HepG2 (cell line): Measurements from ENCODE around the gene VSIG10L. TPM values are rescaled to one million over a fixed set of nuclear protein-coding genes. Genes with fewer than 3 reads are reported as not detected.

ENCODE experiments used
- ZBTB21 ChIP-seq: sonication (generic); formaldehyde crosslinking; IDR thresholded peaks from 2 replicates; pipeline ENCODE4 v1.4.0; 2020; ENCODE audit warnings: missing genetic modification reagents
- ZNF337 ChIP-seq: sonication (generic); formaldehyde crosslinking; IDR thresholded peaks from 2 replicates; pipeline ENCODE4 v1.5.1; 2020; ENCODE audit warnings: missing genetic modification reagents, low read depth, mild to moderate bottlenecking, borderline replicate concordance
- ZNF431 ChIP-seq: sonication (generic); formaldehyde crosslinking; IDR thresholded peaks from 2 replicates; pipeline ENCODE4 v1.9.0; 2022; ENCODE audit warnings: missing genetic modification reagents, low read depth, mild to moderate bottlenecking, borderline replicate concordance
- ZNF772 ChIP-seq: sonication (generic); formaldehyde crosslinking; IDR thresholded peaks from 2 replicates; pipeline ENCODE4 v1.5.0; 2020; ENCODE audit warnings: mild to moderate bottlenecking, missing genetic modification reagents
- polyA plus RNA-seq, 8 experiments: library from polyadenylated mRNA; depleted of rRNA in 3 of 8; stranded (reverse) in 7 of 8; unstranded in 1 of 8; fragments of >200 nt; fragmentation: Illumina TruSeq in 4 of 8; extraction: Trizol in 4 of 8; gene quantifications; 2 replicates each; pipeline versions ENCODE4 v1.2.1 to v1.2.3, GENCODE V29; 2011 to 2016; ENCODE audit warnings: low read depth in 4 of 8, missing spikeins in 1 of 8, mixed read lengths in 1 of 8; ENCODE audit not compliant: insufficient read depth in 1 of 8
- total RNA-seq, 5 experiments: library from RNA; depleted of rRNA; stranded (reverse); fragments of >200 nt; fragmentation: Illumina TruSeq; extraction: Trizol; gene quantifications; 2 replicates each; pipeline ENCODE4 v1.2.3, GENCODE V29; 2016; ENCODE audit warnings: low read depth in 1 of 5
- TF ChIP-seq, protein P1 (sequence below): sonication (generic); formaldehyde crosslinking; IDR thresholded peaks from 2 replicates; pipeline ENCODE4 v1.9.0; 2021; ENCODE audit warnings: mild to moderate bottlenecking, missing genetic modification reagents
- TF ChIP-seq, protein P2 (sequence below), 2 experiments: fragments of 450-650 bp in 1 of 2; sonication (generic) in 1 of 2; formaldehyde crosslinking in 1 of 2; IDR thresholded peaks; 2 replicates each; pipeline versions ENCODE4 v1.6.1 to v1.8.0; 2016 to 2022; ENCODE audit warnings: antibody characterized with exemption in 1 of 2, mild to moderate bottlenecking in 1 of 2, missing genetic modification reagents in 1 of 2
- TF ChIP-seq, protein P3 (sequence below): sonication (generic); formaldehyde crosslinking; IDR thresholded peaks from 2 replicates; pipeline ENCODE4 v1.4.0; 2020; ENCODE audit warnings: missing genetic modification reagents

VSIG10L gene
- total and polyA plus RNA-seq, 2 of the 13 experiments (the other 11 are each of a cell fraction or from before 2014, with no cell fraction given) = 2.7 to 8.5 TPM

DNA sequence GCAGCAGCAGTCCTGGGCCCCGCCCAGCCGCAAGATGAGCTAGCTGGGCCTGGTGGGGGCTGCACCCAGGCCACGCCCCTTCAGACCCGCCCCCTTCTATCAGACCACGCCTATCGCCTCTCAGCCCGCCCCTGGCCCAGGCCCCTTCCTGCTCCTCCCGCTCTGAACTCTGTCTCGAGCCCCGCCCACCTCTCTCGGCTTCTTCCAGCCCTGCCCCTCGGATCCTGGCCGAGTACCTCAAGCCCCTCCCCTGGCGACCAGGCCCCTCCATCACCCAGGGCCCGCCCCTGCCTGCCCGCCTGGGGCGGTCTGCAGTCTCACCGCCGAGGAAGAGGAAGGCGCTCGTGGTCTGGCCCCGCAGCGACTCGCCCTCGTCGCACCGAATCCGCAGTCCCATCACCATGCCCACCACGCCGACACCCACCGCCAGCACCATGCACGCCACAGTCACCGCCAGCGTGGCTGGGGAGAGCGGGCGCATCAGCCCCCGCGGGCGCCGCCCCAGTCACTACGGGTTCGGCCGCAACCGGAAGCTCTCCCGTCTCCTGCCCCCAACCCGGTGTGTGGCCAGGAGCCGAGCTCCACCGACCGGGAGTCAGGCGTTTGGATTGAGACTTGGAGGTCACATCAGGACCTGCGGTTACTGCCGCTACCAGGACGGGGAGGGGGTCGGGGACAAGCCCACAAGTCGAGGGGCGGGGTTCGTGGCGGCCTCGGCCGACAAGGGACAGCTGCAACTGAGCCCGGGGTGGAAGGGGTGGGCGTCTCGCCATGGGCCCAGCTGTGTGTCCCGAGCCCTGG is 25.8 kb upstream of the VSIG10L start (continued):
- TF ChIP-seq, protein P1, sequence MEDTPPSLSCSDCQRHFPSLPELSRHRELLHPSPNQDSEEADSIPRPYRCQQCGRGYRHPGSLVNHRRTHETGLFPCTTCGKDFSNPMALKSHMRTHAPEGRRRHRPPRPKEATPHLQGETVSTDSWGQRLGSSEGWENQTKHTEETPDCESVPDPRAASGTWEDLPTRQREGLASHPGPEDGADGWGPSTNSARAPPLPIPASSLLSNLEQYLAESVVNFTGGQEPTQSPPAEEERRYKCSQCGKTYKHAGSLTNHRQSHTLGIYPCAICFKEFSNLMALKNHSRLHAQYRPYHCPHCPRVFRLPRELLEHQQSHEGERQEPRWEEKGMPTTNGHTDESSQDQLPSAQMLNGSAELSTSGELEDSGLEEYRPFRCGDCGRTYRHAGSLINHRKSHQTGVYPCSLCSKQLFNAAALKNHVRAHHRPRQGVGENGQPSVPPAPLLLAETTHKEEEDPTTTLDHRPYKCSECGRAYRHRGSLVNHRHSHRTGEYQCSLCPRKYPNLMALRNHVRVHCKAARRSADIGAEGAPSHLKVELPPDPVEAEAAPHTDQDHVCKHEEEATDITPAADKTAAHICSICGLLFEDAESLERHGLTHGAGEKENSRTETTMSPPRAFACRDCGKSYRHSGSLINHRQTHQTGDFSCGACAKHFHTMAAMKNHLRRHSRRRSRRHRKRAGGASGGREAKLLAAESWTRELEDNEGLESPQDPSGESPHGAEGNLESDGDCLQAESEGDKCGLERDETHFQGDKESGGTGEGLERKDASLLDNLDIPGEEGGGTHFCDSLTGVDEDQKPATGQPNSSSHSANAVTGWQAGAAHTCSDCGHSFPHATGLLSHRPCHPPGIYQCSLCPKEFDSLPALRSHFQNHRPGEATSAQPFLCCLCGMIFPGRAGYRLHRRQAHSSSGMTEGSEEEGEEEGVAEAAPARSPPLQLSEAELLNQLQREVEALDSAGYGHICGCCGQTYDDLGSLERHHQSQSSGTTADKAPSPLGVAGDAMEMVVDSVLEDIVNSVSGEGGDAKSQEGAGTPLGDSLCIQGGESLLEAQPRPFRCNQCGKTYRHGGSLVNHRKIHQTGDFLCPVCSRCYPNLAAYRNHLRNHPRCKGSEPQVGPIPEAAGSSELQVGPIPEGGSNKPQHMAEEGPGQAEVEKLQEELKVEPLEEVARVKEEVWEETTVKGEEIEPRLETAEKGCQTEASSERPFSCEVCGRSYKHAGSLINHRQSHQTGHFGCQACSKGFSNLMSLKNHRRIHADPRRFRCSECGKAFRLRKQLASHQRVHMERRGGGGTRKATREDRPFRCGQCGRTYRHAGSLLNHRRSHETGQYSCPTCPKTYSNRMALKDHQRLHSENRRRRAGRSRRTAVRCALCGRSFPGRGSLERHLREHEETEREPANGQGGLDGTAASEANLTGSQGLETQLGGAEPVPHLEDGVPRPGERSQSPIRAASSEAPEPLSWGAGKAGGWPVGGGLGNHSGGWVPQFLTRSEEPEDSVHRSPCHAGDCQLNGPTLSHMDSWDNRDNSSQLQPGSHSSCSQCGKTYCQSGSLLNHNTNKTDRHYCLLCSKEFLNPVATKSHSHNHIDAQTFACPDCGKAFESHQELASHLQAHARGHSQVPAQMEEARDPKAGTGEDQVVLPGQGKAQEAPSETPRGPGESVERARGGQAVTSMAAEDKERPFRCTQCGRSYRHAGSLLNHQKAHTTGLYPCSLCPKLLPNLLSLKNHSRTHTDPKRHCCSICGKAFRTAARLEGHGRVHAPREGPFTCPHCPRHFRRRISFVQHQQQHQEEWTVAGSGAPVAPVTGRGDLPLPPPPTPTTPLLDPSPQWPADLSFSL = 0 out of 2 replicates have a peak, but pooled peaks have one; percentile 64
- TF ChIP-seq ZNF772 (no peak), ZNF337 (no peak), ZNF431 (CRISPR knock-in tag) (peak; percentile 77; the same call in 1 of the 2 replicates), ZBTB21 (CRISPR knock-in tag) (no peak)
- TF ChIP-seq, protein P2, sequence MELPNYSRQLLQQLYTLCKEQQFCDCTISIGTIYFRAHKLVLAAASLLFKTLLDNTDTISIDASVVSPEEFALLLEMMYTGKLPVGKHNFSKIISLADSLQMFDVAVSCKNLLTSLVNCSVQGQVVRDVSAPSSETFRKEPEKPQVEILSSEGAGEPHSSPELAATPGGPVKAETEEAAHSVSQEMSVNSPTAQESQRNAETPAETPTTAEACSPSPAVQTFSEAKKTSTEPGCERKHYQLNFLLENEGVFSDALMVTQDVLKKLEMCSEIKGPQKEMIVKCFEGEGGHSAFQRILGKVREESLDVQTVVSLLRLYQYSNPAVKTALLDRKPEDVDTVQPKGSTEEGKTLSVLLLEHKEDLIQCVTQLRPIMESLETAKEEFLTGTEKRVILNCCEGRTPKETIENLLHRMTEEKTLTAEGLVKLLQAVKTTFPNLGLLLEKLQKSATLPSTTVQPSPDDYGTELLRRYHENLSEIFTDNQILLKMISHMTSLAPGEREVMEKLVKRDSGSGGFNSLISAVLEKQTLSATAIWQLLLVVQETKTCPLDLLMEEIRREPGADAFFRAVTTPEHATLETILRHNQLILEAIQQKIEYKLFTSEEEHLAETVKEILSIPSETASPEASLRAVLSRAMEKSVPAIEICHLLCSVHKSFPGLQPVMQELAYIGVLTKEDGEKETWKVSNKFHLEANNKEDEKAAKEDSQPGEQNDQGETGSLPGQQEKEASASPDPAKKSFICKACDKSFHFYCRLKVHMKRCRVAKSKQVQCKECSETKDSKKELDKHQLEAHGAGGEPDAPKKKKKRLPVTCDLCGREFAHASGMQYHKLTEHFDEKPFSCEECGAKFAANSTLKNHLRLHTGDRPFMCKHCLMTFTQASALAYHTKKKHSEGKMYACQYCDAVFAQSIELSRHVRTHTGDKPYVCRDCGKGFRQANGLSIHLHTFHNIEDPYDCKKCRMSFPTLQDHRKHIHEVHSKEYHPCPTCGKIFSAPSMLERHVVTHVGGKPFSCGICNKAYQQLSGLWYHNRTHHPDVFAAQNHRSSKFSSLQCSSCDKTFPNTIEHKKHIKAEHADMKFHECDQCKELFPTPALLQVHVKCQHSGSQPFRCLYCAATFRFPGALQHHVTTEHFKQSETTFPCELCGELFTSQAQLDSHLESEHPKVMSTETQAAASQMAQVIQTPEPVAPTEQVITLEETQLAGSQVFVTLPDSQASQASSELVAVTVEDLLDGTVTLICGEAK (IDR thresholded peaks at IDR 0.05) = no peak
- TF ChIP-seq, protein P2 (CRISPR knock-in tag; IDR thresholded peaks at IDR 0.05) = 0 out of 2 replicates have a peak, but pooled peaks have one; percentile 46
- TF ChIP-seq, protein P3, sequence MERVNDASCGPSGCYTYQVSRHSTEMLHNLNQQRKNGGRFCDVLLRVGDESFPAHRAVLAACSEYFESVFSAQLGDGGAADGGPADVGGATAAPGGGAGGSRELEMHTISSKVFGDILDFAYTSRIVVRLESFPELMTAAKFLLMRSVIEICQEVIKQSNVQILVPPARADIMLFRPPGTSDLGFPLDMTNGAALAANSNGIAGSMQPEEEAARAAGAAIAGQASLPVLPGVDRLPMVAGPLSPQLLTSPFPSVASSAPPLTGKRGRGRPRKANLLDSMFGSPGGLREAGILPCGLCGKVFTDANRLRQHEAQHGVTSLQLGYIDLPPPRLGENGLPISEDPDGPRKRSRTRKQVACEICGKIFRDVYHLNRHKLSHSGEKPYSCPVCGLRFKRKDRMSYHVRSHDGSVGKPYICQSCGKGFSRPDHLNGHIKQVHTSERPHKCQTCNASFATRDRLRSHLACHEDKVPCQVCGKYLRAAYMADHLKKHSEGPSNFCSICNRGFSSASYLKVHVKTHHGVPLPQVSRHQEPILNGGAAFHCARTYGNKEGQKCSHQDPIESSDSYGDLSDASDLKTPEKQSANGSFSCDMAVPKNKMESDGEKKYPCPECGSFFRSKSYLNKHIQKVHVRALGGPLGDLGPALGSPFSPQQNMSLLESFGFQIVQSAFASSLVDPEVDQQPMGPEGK = peak; percentile 95
